K562 (cell line): ENCODE results near the gene RPL27. TPM values are rescaled to one million over a fixed set of nuclear protein-coding genes. Genes with fewer than 3 reads are reported as not detected.

ENCODE experiments used
- CBX1 ChIP-seq: sonication (generic); IDR thresholded peaks from 2 replicates; pipeline ENCODE4 v1.6.1; 2016; ENCODE audit warnings: antibody characterized with exemption, low read depth, mild to moderate bottlenecking
- FOXK2 ChIP-seq, 2 experiments: fragments of 450-650 bp; IDR thresholded peaks in 1 of 2; conservative IDR thresholded peaks in 1 of 2; 2 replicates each; pipeline ENCODE4 v1.6.1; 2016; ENCODE audit warnings: low read depth in 2 of 2, mild to moderate bottlenecking in 1 of 2
- LEF1 ChIP-seq: fragments of 450-650 bp; IDR thresholded peaks from 2 replicates; pipeline ENCODE4 v1.6.1; 2016; ENCODE audit warnings: mild to moderate bottlenecking
- MXI1 ChIP-seq: IDR thresholded peaks from 2 replicates; pipeline ENCODE4 v1.6.1; 2011; ENCODE audit warnings: low read depth, mild to moderate bottlenecking, improper control_type of control experiment, low read length
- NCOR1 ChIP-seq: fragments of 450-650 bp; IDR thresholded peaks from 2 replicates; pipeline ENCODE4 v1.6.1; 2016; ENCODE audit warnings: mild to moderate bottlenecking, moderate library complexity
- NFIC ChIP-seq: fragments of 450-650 bp; IDR thresholded peaks from 2 replicates; pipeline ENCODE4 v1.6.1; 2017; ENCODE audit warnings: mild to moderate bottlenecking, inconsistent platforms
- NR2C1 ChIP-seq, 2 experiments: fragments of 450-650 bp; IDR thresholded peaks; 2 replicates each; pipeline ENCODE4 v1.6.1; 2017; ENCODE audit warnings: mild to moderate bottlenecking in 2 of 2, antibody characterized with exemption in 1 of 2, inconsistent platforms in 1 of 2, missing compliant biosample characterization in 1 of 2, missing genetic modification characterization in 1 of 2
- RCOR1 ChIP-seq, 2 experiments: IDR thresholded peaks; 2 replicates each; pipeline ENCODE4 v1.6.1; 2012; ENCODE audit warnings: low read depth in 2 of 2, low read length in 2 of 2, borderline replicate concordance in 1 of 2, improper control_type of control experiment in 1 of 2
- SMAD2 ChIP-seq: fragments of 150-350 bp; IDR thresholded peaks from 2 replicates; pipeline ENCODE4 v1.6.1; 2014; ENCODE audit warnings: low read depth, mild to moderate bottlenecking, low read length
- XRCC5 ChIP-seq: fragments of 200-400 bp; formaldehyde crosslinking; IDR thresholded peaks from 2 replicates; pipeline ENCODE4 v1.6.1; 2017; ENCODE audit warnings: low read depth, mild to moderate bottlenecking, low read length
- ZBTB7A ChIP-seq: IDR thresholded peaks from 2 replicates; pipeline ENCODE4 v1.6.1; 2011; ENCODE audit warnings: low read depth, mild to moderate bottlenecking, low read length, moderate library complexity, borderline replicate concordance; ENCODE audit not compliant: control insufficient read depth
- polyA plus RNA-seq, 8 experiments: library from polyadenylated mRNA; depleted of rRNA in 4 of 8; stranded (reverse) in 5 of 8; unstranded in 3 of 8; fragments of >200 nt; fragmentation: Nextera tagmentation in 2 of 8; fragmentation: Illumina TruSeq in 1 of 8; extraction: Ambion mirVana in 2 of 8; extraction: Trizol in 1 of 8; gene quantifications; 2 replicates each; pipeline versions ENCODE4 v1.2.1 to v1.2.3, GENCODE V29; 2011 to 2014; ENCODE audit warnings: inconsistent platforms in 1 of 8, missing spikeins in 1 of 8
- total RNA-seq, 7 experiments: library from RNA; depleted of rRNA in 6 of 7; stranded (reverse); fragments of >200 nt in 6 of 7; fragmentation: Illumina TruSeq in 2 of 7; extraction: Trizol in 2 of 7; gene quantifications; 2 replicates each; pipeline versions ENCODE4 v1.2.1 to v1.2.3, GENCODE V29; 2011 to 2021; ENCODE audit warnings: low replicate concordance in 1 of 7
- TF ChIP-seq, protein P1 (sequence below), 2 experiments: fragments of 450-650 bp; IDR thresholded peaks; 2 replicates each; pipeline ENCODE4 v1.6.1; 2016; ENCODE audit warnings: mild to moderate bottlenecking in 2 of 2, borderline replicate concordance in 1 of 2, low read depth in 1 of 2, moderate library complexity in 1 of 2
- TF ChIP-seq, protein P2 (sequence below), 2 experiments: IDR thresholded peaks; 2 replicates each; pipeline ENCODE4 v1.6.1; 2011; ENCODE audit warnings: borderline replicate concordance in 1 of 2, control low read depth in 1 of 2, low read depth in 1 of 2, low read length in 1 of 2, mild to moderate bottlenecking in 1 of 2, mixed read lengths in 1 of 2, moderate library complexity in 1 of 2; ENCODE audit not compliant: insufficient read depth in 1 of 2, insufficient read length in 1 of 2, poor library complexity in 1 of 2, severe bottlenecking in 1 of 2; ENCODE audit errors: extremely low read depth in 1 of 2
- TF ChIP-seq, protein P3 (sequence below): fragments of 450-650 bp; formaldehyde crosslinking; IDR thresholded peaks from 2 replicates; pipeline ENCODE4 v1.4.0; 2020; ENCODE audit warnings: mild to moderate bottlenecking, moderate library complexity

Gene RPL27
- total and polyA plus RNA-seq, 9 of the 15 experiments (the other 6 are each of a cell fraction or from before 2014, with no cell fraction given): 1,539 to 6,155 (median 3,710) TPM

DNA sequence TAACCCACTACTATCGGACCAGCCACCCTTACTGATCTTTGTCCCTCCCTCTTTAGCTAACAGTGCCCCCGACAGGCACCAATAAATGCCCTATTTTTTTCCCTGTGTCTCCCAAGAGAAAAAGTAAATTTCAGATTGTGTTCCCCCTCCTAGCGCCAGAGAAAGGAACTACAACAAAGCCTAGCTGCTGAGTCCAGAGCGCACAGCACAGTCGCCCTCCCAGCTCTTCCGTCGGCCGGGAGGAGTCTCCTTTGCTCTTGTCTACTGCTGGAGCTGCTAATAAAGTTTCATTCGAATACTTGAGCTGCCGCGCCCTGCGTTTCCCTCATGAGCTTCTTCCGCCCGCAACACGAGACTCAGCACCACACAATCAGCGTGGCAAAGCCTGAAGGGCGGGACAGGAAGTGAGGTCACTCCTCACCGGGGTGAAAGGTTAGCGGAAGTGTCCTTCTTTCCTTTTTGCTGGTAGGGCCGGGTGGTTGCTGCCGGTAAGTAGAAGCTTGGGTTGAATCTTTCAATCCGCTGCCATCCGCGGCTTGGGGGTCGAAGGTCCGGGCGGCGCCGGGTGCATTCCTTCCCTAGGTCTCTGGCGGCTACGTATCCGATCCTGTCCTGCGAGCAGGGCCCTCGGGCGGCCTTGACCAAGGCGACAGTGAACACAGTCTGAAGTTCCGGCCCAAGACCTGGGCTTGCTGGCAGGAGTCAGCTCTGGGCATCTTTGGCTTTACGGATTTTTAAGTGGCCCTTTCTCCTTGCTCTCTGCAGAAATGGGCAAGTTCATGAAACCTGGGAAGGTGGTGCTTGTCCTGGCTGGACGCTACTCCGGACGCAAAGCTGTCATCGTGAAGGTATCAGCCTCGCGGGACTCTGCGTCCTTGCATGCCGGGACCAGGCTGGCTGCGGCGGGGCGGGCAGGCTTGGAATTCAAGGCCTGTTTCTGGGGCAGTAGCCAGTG is at the start of gene RPL27 (continued):
- TF ChIP-seq, protein P1, sequence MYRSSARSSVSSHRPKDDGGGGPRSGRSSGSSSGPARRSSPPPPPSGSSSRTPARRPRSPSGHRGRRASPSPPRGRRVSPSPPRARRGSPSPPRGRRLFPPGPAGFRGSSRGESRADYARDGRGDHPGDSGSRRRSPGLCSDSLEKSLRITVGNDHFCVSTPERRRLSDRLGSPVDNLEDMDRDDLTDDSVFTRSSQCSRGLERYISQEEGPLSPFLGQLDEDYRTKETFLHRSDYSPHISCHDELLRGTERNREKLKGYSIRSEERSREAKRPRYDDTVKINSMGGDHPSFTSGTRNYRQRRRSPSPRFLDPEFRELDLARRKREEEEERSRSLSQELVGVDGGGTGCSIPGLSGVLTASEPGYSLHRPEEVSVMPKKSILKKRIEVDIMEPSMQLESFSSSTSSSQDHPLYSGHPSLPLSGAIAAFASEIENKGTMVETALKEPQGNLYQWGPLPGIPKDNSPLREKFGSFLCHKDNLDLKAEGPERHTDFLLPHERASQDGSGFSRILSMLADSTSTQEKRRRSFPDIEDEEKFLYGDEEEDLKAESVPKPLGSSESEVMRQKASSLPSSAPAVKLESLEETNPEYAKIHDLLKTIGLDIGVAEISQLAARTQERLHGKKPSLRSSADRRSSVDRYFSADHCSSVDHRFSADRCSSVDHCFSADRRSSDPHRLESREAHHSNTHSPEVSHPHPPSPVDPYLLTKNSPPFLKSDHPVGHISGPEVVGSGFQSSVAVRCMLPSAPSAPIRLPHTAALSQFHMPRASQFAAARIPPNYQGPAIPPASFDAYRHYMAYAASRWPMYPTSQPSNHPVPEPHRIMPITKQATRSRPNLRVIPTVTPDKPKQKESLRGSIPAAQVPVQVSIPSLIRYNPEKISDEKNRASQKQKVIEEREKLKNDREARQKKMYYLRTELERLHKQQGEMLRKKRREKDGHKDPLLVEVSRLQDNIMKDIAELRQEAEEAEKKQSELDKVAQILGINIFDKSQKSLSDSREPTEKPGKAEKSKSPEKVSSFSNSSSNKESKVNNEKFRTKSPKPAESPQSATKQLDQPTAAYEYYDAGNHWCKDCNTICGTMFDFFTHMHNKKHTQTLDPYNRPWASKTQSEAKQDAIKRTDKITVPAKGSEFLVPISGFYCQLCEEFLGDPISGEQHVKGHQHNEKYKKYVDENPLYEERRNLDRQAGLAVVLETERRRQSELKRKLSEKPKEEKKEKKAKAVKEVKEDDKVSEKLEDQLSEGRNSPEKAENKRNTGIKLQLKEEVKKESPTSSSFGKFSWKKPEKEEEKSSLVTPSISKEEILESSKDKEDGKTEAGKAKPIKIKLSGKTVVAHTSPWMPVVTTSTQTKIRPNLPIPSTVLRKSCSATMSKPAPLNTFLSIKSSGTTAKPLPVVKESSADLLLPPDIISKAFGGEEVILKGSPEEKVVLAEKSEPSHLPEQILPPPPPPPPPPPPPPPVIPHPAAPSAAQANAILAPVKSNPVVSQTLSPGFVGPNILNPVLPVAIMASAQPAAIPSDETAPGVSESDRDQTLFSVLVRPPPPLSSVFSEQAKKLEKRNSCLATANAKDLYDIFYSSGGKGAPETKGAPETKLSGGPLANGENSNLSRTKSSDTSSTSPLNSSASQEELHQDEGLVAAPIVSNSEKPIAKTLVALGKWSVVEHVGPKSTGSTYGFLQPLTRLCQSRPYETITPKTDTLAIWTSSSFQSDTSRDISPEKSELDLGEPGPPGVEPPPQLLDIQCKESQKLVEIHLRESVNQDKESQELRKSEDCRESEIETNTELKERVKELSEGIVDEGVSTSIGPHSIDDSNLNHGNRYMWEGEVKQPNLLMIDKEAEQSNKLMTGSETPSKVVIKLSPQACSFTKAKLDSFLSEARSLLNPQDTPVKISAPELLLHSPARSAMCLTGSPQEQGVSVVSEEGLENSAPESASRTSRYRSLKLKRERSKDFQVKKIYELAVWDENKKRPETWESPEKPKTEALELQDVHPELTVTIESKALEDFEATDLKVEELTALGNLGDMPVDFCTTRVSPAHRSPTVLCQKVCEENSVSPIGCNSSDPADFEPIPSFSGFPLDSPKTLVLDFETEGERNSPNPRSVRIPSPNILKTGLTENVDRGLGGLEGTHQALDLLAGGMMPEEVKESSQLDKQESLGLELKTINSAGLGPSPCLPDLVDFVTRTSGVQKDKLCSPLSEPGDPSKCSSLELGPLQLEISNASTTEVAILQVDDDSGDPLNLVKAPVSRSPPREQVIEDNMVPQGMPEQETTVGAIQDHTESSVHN (IDR thresholded peaks at IDR 0.05; ENCODE audit: borderline replicate concordance in 1 of 2, low read depth in 1 of 2): peak in 1 of 2 experiments; percentile 97; a peak in 2 of 4 replicates
- TF ChIP-seq LEF1 (peak; percentile 55; the same call in 1 of the 2 replicates), NCOR1 (peak; percentile 67; the same call in 1 of the 2 replicates), RCOR1 (IDR thresholded peaks at IDR 0.05; ENCODE audit: borderline replicate concordance in 1 of 2, low read depth in 2 of 2, low read length in 2 of 2) (peak; percentile 77 to 84), NFIC (peak; percentile 32), MXI1 (peak; percentile 92), FOXK2 (conservative IDR thresholded peaks at IDR 0.05 in 1 of 2, IDR thresholded peaks at IDR 0.05 in 1 of 2; ENCODE audit: low read depth in 2 of 2) (peak; percentile 96 to 98), SMAD2 (no peak), CBX1 (0 out of 2 replicates have a peak, but pooled peaks have one; percentile 39), XRCC5 (peak; percentile 91), NR2C1 (IDR thresholded peaks at IDR 0.05) (peak; percentile 99), NR2C1 (tag; IDR thresholded peaks at IDR 0.05) (peak; percentile 100), ZBTB7A (peak; percentile 30; the same call in 1 of the 2 replicates)
- TF ChIP-seq, protein P2, sequence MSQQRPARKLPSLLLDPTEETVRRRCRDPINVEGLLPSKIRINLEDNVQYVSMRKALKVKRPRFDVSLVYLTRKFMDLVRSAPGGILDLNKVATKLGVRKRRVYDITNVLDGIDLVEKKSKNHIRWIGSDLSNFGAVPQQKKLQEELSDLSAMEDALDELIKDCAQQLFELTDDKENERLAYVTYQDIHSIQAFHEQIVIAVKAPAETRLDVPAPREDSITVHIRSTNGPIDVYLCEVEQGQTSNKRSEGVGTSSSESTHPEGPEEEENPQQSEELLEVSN (IDR thresholded peaks at IDR 0.05; ENCODE audit: borderline replicate concordance in 1 of 2, extremely low read depth in 1 of 2, insufficient read depth in 1 of 2, insufficient read length in 1 of 2, low read depth in 1 of 2, low read length in 1 of 2, poor library complexity in 1 of 2, severe bottlenecking in 1 of 2): peak; percentile 61 to 66
- TF ChIP-seq, protein P3, sequence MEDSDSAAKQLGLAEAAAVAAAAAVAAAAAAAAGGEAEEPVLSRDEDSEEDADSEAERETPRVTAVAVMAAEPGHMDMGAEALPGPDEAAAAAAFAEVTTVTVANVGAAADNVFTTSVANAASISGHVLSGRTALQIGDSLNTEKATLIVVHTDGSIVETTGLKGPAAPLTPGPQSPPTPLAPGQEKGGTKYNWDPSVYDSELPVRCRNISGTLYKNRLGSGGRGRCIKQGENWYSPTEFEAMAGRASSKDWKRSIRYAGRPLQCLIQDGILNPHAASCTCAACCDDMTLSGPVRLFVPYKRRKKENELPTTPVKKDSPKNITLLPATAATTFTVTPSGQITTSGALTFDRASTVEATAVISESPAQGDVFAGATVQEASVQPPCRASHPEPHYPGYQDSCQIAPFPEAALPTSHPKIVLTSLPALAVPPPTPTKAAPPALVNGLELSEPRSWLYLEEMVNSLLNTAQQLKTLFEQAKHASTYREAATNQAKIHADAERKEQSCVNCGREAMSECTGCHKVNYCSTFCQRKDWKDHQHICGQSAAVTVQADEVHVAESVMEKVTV (CRISPR knock-in tag): peak; percentile 55; the same call in 1 of the 2 replicates
